KMS-11 (cell line): Measurements from ENCODE around the gene DLX1.

Source experiments
- H2AFZ ChIP-seq: fragments of 200-600 bp; sonication (generic); 2 replicates; pipeline ENCODE4 v1.6.1; 2016; ENCODE audit warnings: antibody characterized with exemption, mixed run types, low read depth
- H3K27ac ChIP-seq: fragments of 200-600 bp; sonication (generic); 2 replicates; pipeline ENCODE4 v1.6.1; 2016; ENCODE audit warnings: mild to moderate bottlenecking, mixed run types
- H3K27me3 ChIP-seq: fragments of 200-600 bp; sonication (generic); 2 replicates; pipeline ENCODE4 v1.6.1; 2017; ENCODE audit warnings: mild to moderate bottlenecking, low read depth, mixed run types, moderate library complexity; ENCODE audit not compliant: insufficient read depth
- H3K36me3 ChIP-seq: fragments of 200-600 bp; sonication (generic); 2 replicates; pipeline ENCODE4 v1.6.1; 2017; ENCODE audit warnings: mild to moderate bottlenecking, mixed run types; ENCODE audit not compliant: insufficient read depth
- H3K4me1 ChIP-seq: fragments of 200-600 bp; sonication (generic); 2 replicates; pipeline ENCODE4 v1.6.1; 2016; ENCODE audit warnings: mild to moderate bottlenecking, low read depth, mixed run types; ENCODE audit not compliant: poor library complexity, severe bottlenecking
- H3K4me2 ChIP-seq: fragments of 200-600 bp; sonication (generic); 2 replicates; pipeline ENCODE4 v1.7.0; 2016; ENCODE audit warnings: mild to moderate bottlenecking, mixed run types
- H3K4me3 ChIP-seq: fragments of 200-600 bp; sonication (generic); IDR thresholded peaks from 2 replicates; pipeline ENCODE4 v1.6.1; 2017; ENCODE audit warnings: low read depth, low read length, mixed read lengths; ENCODE audit not compliant: insufficient read depth
- H3K79me2 ChIP-seq: fragments of 200-600 bp; sonication (generic); 2 replicates; pipeline ENCODE4 v1.6.1; 2016; ENCODE audit warnings: low read depth, mixed run types; ENCODE audit not compliant: insufficient read depth
- H3K9ac ChIP-seq: fragments of 200-600 bp; sonication (generic); 2 replicates; pipeline ENCODE4 v1.6.1; 2016; ENCODE audit warnings: mild to moderate bottlenecking, mixed run types
- H4K20me1 ChIP-seq: fragments of 200-600 bp; sonication (generic); 2 replicates; pipeline ENCODE4 v1.6.1; 2016; ENCODE audit warnings: mild to moderate bottlenecking, mixed run types; ENCODE audit not compliant: insufficient read depth
- CTCF ChIP-seq: fragments of 200-600 bp; sonication (generic); conservative IDR thresholded peaks from 2 replicates; pipeline ENCODE4 v1.6.1; 2017; ENCODE audit warnings: low read depth, mild to moderate bottlenecking, antibody characterized with exemption, low read length, moderate library complexity, mixed read lengths

DLX1 gene

GRCh38 chr2:172096626-172097547 lies 11.6 kb downstream of the DLX1 start:
- no peaks in the 10 kb centered on the region for H4K20me1 ChIP-seq
- H3K4me3 ChIP-seq: peak overlapping the region; percentile 11
- H3K9ac ChIP-seq: no peak overlapping the region
- TF ChIP-seq CTCF: no peak
- H3K36me3 ChIP-seq: no peaks in the 10 kb centered on the region
- H3K27ac ChIP-seq: no peak overlapping the region
- no peaks in the 10 kb centered on the region for H3K79me2 ChIP-seq
- H3K4me1 ChIP-seq: peaks cover 43% of the 10 kb centered on the region
- peak overlapping the region; percentile 79 for H3K4me2 ChIP-seq
- H2AFZ ChIP-seq: peak overlapping the region; percentile 95; the same call in 1 of the 2 replicates
- H3K27me3 ChIP-seq: peaks cover 97% of the 10 kb centered on the region

- H4K20me1 ChIP-seq: no peaks in the 10 kb centered on the region
- H3K4me2 ChIP-seq: peak overlapping the region; percentile 79; the same call in 1 of the 2 replicates
- no peak overlapping the region for H3K9ac ChIP-seq
- H2AFZ ChIP-seq: no peak overlapping the region
- TF ChIP-seq CTCF: no peak
- H3K27ac ChIP-seq: no peak overlapping the region
- peak overlapping the region; percentile 3 for H3K4me3 ChIP-seq
- no peaks in the 10 kb centered on the region for H3K79me2 ChIP-seq
- H3K27me3 ChIP-seq: peaks cover 97% of the 10 kb centered on the region
- no peaks in the 10 kb centered on the region for H3K36me3 ChIP-seq
- H3K4me1 ChIP-seq: peaks cover 43% of the 10 kb centered on the region
Measured at GRCh38 chr2:172097557-172098131, 12.3 kb downstream of the DLX1 start.

GRCh38 chr2:172098287-172098649 lies 13.0 kb downstream of the DLX1 start:
- Histone ChIP-seq H3K4me3 (no peak overlapping the region), H3K4me1 (peaks cover 44% of the 10 kb centered on the region), H3K4me2 (peak overlapping the region; percentile 79; the same call in 1 of the 2 replicates), H3K9ac (no peak overlapping the region), H3K27ac (no peak overlapping the region), H2AFZ (no peak overlapping the region), H4K20me1 (no peaks in the 10 kb centered on the region), H3K36me3 (no peaks in the 10 kb centered on the region), H3K27me3 (peaks cover 93% of the 10 kb centered on the region), H3K79me2 (no peaks in the 10 kb centered on the region)
- TF ChIP-seq CTCF: no peak

- H3K36me3 ChIP-seq: no peaks in the 10 kb centered on the region
- H2AFZ ChIP-seq: no peak overlapping the region
- no peak for TF ChIP-seq CTCF
- H3K4me2 ChIP-seq: peak overlapping the region; percentile 47; the same call in 1 of the 2 replicates
- H3K9ac ChIP-seq: no peak overlapping the region
- no peaks in the 10 kb centered on the region for H3K79me2 ChIP-seq
- peaks cover 47% of the 10 kb centered on the region for H3K4me1 ChIP-seq
- peaks cover 92% of the 10 kb centered on the region for H3K27me3 ChIP-seq
- no peak overlapping the region for H3K27ac ChIP-seq
- no peak overlapping the region for H3K4me3 ChIP-seq
- no peaks in the 10 kb centered on the region for H4K20me1 ChIP-seq
Measured at GRCh38 chr2:172098650-172099471, 13.6 kb downstream of the DLX1 start.
